PFSK-1 (cell line): ENCODE results near the gene TM6SF1.

Experiments
- POLR2AphosphoS5 ChIP-seq: IDR thresholded peaks from 2 replicates; pipeline ENCODE4 v1.6.1; 2012; ENCODE audit warnings: low read depth, mild to moderate bottlenecking, control low read depth, low read length, moderate library complexity
- TAF1 ChIP-seq: IDR thresholded peaks from 2 replicates; pipeline ENCODE4 v1.6.1; 2012; ENCODE audit warnings: low read length, control low read depth, borderline replicate concordance; ENCODE audit not compliant: insufficient read depth

DNA sequence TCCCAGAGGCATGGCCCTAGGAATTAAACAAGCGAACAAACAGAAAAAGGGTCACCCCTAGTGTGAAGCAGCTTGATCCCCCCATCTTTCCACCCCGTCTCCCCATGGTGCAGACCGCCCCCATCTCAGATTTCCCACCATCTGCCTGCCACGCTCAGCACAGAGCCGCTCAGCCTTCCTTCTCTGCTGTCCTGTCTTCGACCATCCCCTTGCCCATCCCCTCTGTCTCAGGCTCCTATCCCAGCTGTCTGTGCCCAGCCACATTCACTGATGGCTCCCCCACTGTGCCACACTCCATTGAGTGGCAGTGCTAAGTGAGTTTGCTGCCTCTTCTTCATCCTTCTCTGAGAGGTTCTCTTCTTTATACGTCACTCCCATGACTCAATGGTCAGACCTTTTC lies 28.7 kb upstream of the TM6SF1 start:
- TF ChIP-seq POLR2AphosphoS5, result no peak
- TF ChIP-seq TAF1, result no peak
